Psoas muscle (tissue), 8 donors: ENCODE results near the gene PRR20E. TPM values are rescaled to one million over a fixed set of nuclear protein-coding genes. Genes with fewer than 3 reads are reported as not detected.
"Not testable (repeated sequence)": the region's sequence is repeated elsewhere in the genome, so short reads cannot be mapped to it uniquely, and the experiment has no call there.

ENCODE experiments used
- ATAC-seq, 4 donors: fragments of 200-7000 bp; cut with Tn5 transposase; one replicate each; pipeline ENCODE4 v1.9.1; 2020; ENCODE audit warnings: moderate library complexity in 3 of 4, mild to moderate bottlenecking in 2 of 4
- DNase-seq, 2 donors: peaks; one replicate each; pipeline ENCODE4 v3.0.0-alpha.2; 2020
- H3K27ac ChIP-seq: fragments of 200-600 bp; one replicate; pipeline ENCODE4 v1.8.0; 2022
- H3K27me3 ChIP-seq, 3 donors: fragments of 200-600 bp in 1 of 3; one replicate each; pipeline versions ENCODE4 v1.6.1 to v1.8.0; 2013 to 2022; ENCODE audit warnings: low read length in 2 of 3, mild to moderate bottlenecking in 2 of 3, moderate library complexity in 1 of 3; ENCODE audit not compliant: insufficient read depth in 3 of 3
- H3K36me3 ChIP-seq, 2 donors: fragments of 200-600 bp in 1 of 2; one replicate each; pipeline versions ENCODE4 v1.6.1 to v1.8.0; 2013 to 2022; ENCODE audit warnings: low read depth in 1 of 2, mild to moderate bottlenecking in 1 of 2, moderate library complexity in 1 of 2; ENCODE audit not compliant: insufficient read depth in 1 of 2
- H3K4me1 ChIP-seq: fragments of 200-600 bp; one replicate; pipeline ENCODE4 v1.8.0; 2022
- H3K4me3 ChIP-seq: fragments of 200-600 bp; one replicate; pipeline ENCODE4 v1.8.0; 2022; ENCODE audit warnings: mild to moderate bottlenecking
- H3K9me3 ChIP-seq: fragments of 200-600 bp; one replicate; pipeline ENCODE4 v1.8.0; 2022
- WGBS, 3 donors: extraction: QIAGEN DNeasy Blood & Tissue Kit; methylation state at CpG; one replicate each; pipeline versions ENCODE4 v1.1.6 to v1.1.7; 2013; 5-methylcytosine and 5-hydroxymethylcytosine counted together
- intact Hi-C, 2 donors: fragments of 100-400 bp; cut with DNase I; formaldehyde crosslinking; loops; one replicate each; pipeline versions ENCODE4 v1.11.0 to v1.14.2; 2022
- polyA plus RNA-seq, 3 donors: library from polyadenylated mRNA; stranded (reverse); fragments of 200-250 nt; gene quantifications; one replicate each; pipeline ENCODE4 v1.2.3, GENCODE V29; 2013
- total RNA-seq, 4 donors: library from RNA; stranded (reverse); fragmentation: NEBNext Ultra II Directional in 2 of 4; extraction: Animal tissue kit (Norgen Biotek cat#: 25700) in 2 of 4; gene quantifications; one replicate each; pipeline versions ENCODE4 v1.2.1 to v1.2.4, GENCODE V29; 2021 to 2023
- TF ChIP-seq, protein P1 (sequence below): fragments of 200-600 bp; IDR thresholded peaks from one replicate; pipeline ENCODE4 v1.8.0; 2022; ENCODE audit warnings: antibody characterized with exemption
- donor health status: healthy with polysubstance abuse.
- donor health status: DM: no; HTN: no; CAD: no; lungs with moderate emphysema.
- donor health status: Bipolar disorder and iron deficiency.
- donor health status: healthy.
- donor health status: DM: yes; HTN: yes; CAD: no.
- donor health status: DM: no; HTN: no; CAD: no.
- donor health status: DM: no; HTN: no; CAD: no.
- donor health status: DM: yes; HTN: yes; CAD: no.

Gene PRR20E
- total and polyA plus RNA-seq, 7 donors, result not detected

DNA sequence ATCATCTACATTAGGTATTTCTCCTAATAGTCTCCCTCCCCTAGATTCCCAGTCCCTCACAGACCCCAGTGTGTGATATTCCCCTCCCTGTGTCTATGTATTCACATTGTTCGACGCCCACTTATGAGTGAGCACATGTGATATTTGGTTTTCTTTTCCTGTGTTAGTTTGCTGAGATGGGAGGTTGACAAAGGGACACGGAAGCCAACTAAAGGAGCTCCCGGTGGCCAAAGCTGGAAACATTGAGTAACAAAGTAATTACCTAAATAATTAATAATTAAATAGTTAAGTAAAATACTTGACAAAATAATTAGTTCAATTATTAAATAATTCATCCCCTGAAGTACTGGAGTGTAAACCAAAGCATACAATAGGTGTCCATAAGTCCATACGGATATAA is 28.0 kb upstream of the PRR20E start:
- no peak overlapping the region for H3K4me3 ChIP-seq
- H3K9me3 ChIP-seq, result no peaks in the 10 kb centered on the region
- DNase-seq (no peak), ATAC-seq (no peak)
- H3K27ac ChIP-seq, result no peak overlapping the region
- no peaks in the 10 kb centered on the region for H3K4me1 ChIP-seq
- TF ChIP-seq, protein P1, sequence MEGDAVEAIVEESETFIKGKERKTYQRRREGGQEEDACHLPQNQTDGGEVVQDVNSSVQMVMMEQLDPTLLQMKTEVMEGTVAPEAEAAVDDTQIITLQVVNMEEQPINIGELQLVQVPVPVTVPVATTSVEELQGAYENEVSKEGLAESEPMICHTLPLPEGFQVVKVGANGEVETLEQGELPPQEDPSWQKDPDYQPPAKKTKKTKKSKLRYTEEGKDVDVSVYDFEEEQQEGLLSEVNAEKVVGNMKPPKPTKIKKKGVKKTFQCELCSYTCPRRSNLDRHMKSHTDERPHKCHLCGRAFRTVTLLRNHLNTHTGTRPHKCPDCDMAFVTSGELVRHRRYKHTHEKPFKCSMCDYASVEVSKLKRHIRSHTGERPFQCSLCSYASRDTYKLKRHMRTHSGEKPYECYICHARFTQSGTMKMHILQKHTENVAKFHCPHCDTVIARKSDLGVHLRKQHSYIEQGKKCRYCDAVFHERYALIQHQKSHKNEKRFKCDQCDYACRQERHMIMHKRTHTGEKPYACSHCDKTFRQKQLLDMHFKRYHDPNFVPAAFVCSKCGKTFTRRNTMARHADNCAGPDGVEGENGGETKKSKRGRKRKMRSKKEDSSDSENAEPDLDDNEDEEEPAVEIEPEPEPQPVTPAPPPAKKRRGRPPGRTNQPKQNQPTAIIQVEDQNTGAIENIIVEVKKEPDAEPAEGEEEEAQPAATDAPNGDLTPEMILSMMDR, result no peak
- WGBS, 3 donors, result 90 to 94% (median 93%) methylated on average over 5 of the region's 5 CpGs
- H3K27me3 ChIP-seq, result no peaks in the 10 kb centered on the region
- intact Hi-C loops, result no loop called here
- no peaks in the 10 kb centered on the region for H3K36me3 ChIP-seq

DNA sequence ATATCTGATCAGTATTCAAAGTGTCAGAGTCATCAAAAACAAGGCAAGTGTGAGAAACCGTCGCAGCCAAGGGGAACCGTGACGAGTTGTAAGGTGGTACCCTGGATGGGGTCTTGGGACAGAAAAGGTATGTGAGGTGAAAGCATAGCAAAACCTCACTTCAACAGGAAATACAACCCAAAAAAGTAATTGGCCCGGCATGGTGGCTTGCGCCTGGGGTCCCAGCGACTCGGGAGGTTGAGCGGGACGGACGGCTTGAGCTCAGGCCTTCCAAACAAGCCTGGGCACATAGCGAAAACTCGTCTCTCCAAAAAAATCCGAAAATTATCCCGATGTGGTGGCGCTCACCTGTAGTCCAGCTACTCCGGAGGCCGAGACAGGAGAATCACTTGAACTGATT is 27.2 kb upstream of the PRR20E start:
- H3K9me3 ChIP-seq, intact Hi-C loops, H3K27ac ChIP-seq, H3K4me1 ChIP-seq, H3K4me3 ChIP-seq, H3K36me3 ChIP-seq, ATAC-seq, H3K27me3 ChIP-seq: not testable (repeated sequence)
- WGBS, 3 donors, result 92 to 100% (median 99%) methylated on average over 2 to 6 of the region's 18 CpGs
- DNase-seq, result peak in 1 of 2 donors; percentile 39

DNA sequence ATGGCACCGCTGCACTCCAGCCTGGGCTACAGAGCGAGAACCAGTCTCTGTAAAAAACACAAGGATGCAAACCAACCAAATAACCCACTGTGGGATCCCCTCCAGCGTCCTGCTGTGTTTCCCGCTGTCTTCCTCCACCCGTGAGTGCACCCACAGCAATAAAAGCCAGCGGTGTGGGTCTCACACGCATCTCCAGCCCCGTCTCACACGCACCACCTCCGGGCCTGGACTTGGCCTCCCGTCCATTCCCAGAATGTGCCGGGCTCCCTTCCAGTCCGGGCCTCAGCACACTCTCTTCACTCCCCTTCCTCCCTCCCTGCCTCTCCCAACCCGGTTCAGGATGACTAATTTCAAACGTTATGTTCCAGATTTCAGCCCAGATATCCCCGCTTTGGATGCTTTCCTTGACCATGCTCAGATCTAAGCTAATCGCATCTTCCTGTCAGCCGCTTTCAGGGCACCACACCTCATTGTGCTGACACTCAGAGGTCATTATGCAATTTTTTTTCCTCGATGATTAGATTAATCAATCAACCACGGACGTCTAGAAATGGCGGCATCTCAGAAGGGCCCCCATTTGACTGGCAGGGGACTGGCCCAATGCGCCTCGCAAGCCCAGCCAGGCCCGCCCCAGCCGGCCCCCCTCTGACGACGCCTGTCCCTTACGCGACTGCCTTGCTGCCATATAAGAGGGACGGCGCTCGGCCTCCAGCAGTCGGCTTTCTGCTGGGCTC is 26.6 kb upstream of the PRR20E start, which contains the start of gene PRR20A:
Gene PRR20A, plus strand, starts transcription at position 684 of the 734 bp plus-strand sequence. CDS start 387 bp downstream, outside the sequence.
- not testable (repeated sequence) for H3K4me1 ChIP-seq
- WGBS, 3 donors, result 93 to 96% (median 94%) methylated on average over 9 to 10 of the region's 34 CpGs

DNA sequence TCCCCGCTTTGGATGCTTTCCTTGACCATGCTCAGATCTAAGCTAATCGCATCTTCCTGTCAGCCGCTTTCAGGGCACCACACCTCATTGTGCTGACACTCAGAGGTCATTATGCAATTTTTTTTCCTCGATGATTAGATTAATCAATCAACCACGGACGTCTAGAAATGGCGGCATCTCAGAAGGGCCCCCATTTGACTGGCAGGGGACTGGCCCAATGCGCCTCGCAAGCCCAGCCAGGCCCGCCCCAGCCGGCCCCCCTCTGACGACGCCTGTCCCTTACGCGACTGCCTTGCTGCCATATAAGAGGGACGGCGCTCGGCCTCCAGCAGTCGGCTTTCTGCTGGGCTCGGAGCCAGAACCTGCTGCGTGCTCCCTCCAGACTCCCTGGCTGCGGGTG is 19.8 kb upstream of the PRR20E start, which contains the start of gene PRR20B:
Gene PRR20B, plus strand, starts transcription at position 301 of the 400 bp plus-strand sequence. CDS start 387 bp downstream, outside the sequence.
- intact Hi-C loops, DNase-seq: not testable (repeated sequence)
- WGBS, 3 donors, result no CpG with 5 or more reads among the region's 22 CpGs

More for the DNA sequence above, 26.6 kb upstream of the PRR20E start, which contains the start of gene PRR20A:
- intact Hi-C loops, DNase-seq, H3K4me3 ChIP-seq, H3K9me3 ChIP-seq, ATAC-seq, H3K27ac ChIP-seq, H3K36me3 ChIP-seq, H3K27me3 ChIP-seq: not testable (repeated sequence)

DNA sequence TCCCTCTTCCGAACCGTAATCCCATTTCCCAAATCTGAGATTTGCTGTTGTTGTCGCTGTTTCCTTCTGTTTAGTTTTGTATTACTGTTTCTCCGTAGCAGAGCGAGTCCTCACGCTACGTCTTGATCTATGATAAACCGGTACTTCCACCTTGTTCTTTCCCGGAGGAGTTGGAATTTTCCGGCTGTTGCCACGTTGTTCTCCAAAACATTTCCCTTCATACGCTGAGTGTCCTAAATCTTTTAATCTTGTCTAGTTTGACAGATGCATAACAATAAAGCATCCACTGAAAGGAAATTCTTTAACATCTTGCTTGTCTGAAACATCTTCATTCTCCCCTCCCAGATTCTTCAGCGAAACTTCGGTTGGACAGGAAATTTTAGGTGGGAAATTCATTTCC is 18.9 kb upstream of the PRR20E start:
- H3K9me3 ChIP-seq, H3K27me3 ChIP-seq, H3K27ac ChIP-seq, intact Hi-C loops, ATAC-seq, H3K36me3 ChIP-seq, H3K4me1 ChIP-seq, H3K4me3 ChIP-seq: not testable (repeated sequence)
- WGBS, 3 donors, result 93 to 95% (median 95%) methylated on average over 6 of the region's 14 CpGs
- peak in 1 of 2 donors; percentile 23 for DNase-seq

More for the DNA sequence above, 19.8 kb upstream of the PRR20E start, which contains the start of gene PRR20B:
- ATAC-seq, H3K4me1 ChIP-seq, H3K4me3 ChIP-seq, H3K27me3 ChIP-seq, H3K27ac ChIP-seq, H3K9me3 ChIP-seq, H3K36me3 ChIP-seq: not testable (repeated sequence)

DNA sequence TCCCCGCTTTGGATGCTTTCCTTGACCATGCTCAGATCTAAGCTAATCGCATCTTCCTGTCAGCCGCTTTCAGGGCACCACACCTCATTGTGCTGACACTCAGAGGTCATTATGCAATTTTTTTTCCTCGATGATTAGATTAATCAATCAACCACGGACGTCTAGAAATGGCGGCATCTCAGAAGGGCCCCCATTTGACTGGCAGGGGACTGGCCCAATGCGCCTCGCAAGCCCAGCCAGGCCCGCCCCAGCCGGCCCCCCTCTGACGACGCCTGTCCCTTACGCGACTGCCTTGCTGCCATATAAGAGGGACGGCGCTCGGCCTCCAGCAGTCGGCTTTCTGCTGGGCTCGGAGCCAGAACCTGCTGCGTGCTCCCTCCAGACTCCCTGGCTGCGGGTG is 13.2 kb upstream of the PRR20E start, which contains the start of gene PRR20C:
Gene PRR20C, plus strand, starts transcription at position 301 of the 400 bp plus-strand sequence. CDS start 387 bp downstream, outside the sequence.
- H3K9me3 ChIP-seq, H3K36me3 ChIP-seq, H3K4me1 ChIP-seq, intact Hi-C loops, DNase-seq, H3K27me3 ChIP-seq, H3K4me3 ChIP-seq, ATAC-seq, H3K27ac ChIP-seq: not testable (repeated sequence)
- WGBS, 3 donors, result no CpG with 5 or more reads among the region's 22 CpGs

DNA sequence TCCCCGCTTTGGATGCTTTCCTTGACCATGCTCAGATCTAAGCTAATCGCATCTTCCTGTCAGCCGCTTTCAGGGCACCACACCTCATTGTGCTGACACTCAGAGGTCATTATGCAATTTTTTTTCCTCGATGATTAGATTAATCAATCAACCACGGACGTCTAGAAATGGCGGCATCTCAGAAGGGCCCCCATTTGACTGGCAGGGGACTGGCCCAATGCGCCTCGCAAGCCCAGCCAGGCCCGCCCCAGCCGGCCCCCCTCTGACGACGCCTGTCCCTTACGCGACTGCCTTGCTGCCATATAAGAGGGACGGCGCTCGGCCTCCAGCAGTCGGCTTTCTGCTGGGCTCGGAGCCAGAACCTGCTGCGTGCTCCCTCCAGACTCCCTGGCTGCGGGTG is 6.7 kb upstream of the PRR20E start, which contains the start of gene PRR20D:
Gene PRR20D, plus strand, starts transcription at position 301 of the 400 bp plus-strand sequence. CDS start 387 bp downstream, outside the sequence.
- H3K4me3 ChIP-seq, intact Hi-C loops, H3K4me1 ChIP-seq, DNase-seq, H3K27ac ChIP-seq, H3K36me3 ChIP-seq, ATAC-seq, H3K9me3 ChIP-seq, H3K27me3 ChIP-seq: not testable (repeated sequence)
- WGBS, 3 donors, result no CpG with 5 or more reads among the region's 22 CpGs
